Endothelial cell of umbilical vein (primary cell): ENCODE data around the gene COL18A1. TPM values are rescaled to one million over a fixed set of nuclear protein-coding genes. Genes with fewer than 3 reads are reported as not detected.

ENCODE experiments used
- BruUV-seq: library from RNA; stranded (reverse); fragments of 400-500 nt; replicated peaks from 2 replicates; lab custom pipeline; 2021; lab: Mats Ljungman, UMichigan
- CTCF ChIA-PET: fragments of 300-600, 350-600 bp; sonication (Branson Sonifier 250); formaldehyde crosslinking; loops from one replicate; lab custom pipeline; 2021; ENCODE audit warnings: antibody characterized with exemption, inconsistent platforms; lab: Charles Lee
- POLR2A ChIA-PET: fragments of 300-600, 350-600 bp; sonication (Branson Sonifier 250); formaldehyde crosslinking; loops from one replicate; lab custom pipeline; 2021; ENCODE audit warnings: antibody characterized with exemption, inconsistent platforms; lab: Charles Lee
- DNase-seq: peaks from one replicate; pipeline ENCODE4 v3.0.0-alpha.2; 2011; ENCODE audit warnings: low read depth, low spot score
- FAIRE-seq: peaks from 2 replicates; lab custom pipeline; 2011; peaks lifted over from hg19 to GRCh38; lab: Jason Lieb, UNC
- H2AFZ ChIP-seq: 2 replicates; pipeline ENCODE4 v1.6.0; 2012; ENCODE audit warnings: low read depth, low read length, control low read depth, inconsistent platforms
- H3K27ac ChIP-seq: 2 replicates; pipeline ENCODE4 v1.5.1; 2011; ENCODE audit warnings: low read depth, mild to moderate bottlenecking, control low read depth, low read length, moderate library complexity; ENCODE audit not compliant: insufficient read depth
- H3K27me3 ChIP-seq, 2 experiments: 2 replicates each; pipeline versions ENCODE4 v1.6.0 to v1.6.1; 2011; ENCODE audit warnings: low read length in 2 of 2, mixed read lengths in 1 of 2; ENCODE audit not compliant: control insufficient read depth in 2 of 2, insufficient read depth in 2 of 2
- H3K36me3 ChIP-seq, 2 experiments: 2 replicates in 1 of 2; 3 replicates in 1 of 2; pipeline ENCODE4 v1.5.1; 2011; ENCODE audit warnings: low read length in 2 of 2, mild to moderate bottlenecking in 1 of 2, moderate library complexity in 1 of 2; ENCODE audit not compliant: control insufficient read depth in 2 of 2, insufficient read depth in 2 of 2; ENCODE audit errors: extremely low read depth in 1 of 2
- H3K4me1 ChIP-seq: 3 replicates; pipeline ENCODE4 v1.5.1; 2011; ENCODE audit warnings: mild to moderate bottlenecking, low read length; ENCODE audit not compliant: control insufficient read depth, insufficient read depth; ENCODE audit errors: extremely low read depth
- H3K4me2 ChIP-seq: 2 replicates; pipeline ENCODE4 v1.6.1; 2011; ENCODE audit warnings: low read length, control low read depth, mixed read lengths; ENCODE audit not compliant: insufficient read depth
- H3K4me3 ChIP-seq, 3 experiments: fragments of 200-600 bp in 1 of 3; sonication (generic), shearing (Covaris generic) in 1 of 3; replicated peaks in 1 of 3; 2 replicates each; pipeline ENCODE4 v1.5.1; 2011 to 2016; ENCODE audit warnings: control low read depth in 3 of 3, low read length in 3 of 3, mild to moderate bottlenecking in 2 of 3, inconsistent platforms in 1 of 3, low read depth in 1 of 3, moderate library complexity in 1 of 3; ENCODE audit not compliant: insufficient read depth in 1 of 3
- H3K79me2 ChIP-seq: 2 replicates; pipeline ENCODE4 v1.6.0; 2012; ENCODE audit warnings: low read length, inconsistent platforms; ENCODE audit not compliant: control insufficient read depth, insufficient read depth
- H3K9ac ChIP-seq: replicated peaks from 2 replicates; pipeline ENCODE3; 2011; ENCODE audit warnings: low read length, control low read depth; ENCODE audit not compliant: insufficient read depth; ENCODE audit errors: extremely low read depth
- H3K9me1 ChIP-seq: replicated peaks from 3 replicates; pipeline ENCODE4 v1.6.0; 2011; ENCODE audit warnings: mild to moderate bottlenecking, low read length; ENCODE audit not compliant: control insufficient read depth, insufficient read depth; ENCODE audit errors: extremely low read depth
- H3K9me3 ChIP-seq: replicated peaks from 2 replicates; pipeline ENCODE4 v1.5.1; 2012; ENCODE audit warnings: low read length, inconsistent platforms; ENCODE audit not compliant: control insufficient read depth, insufficient read depth
- H4K20me1 ChIP-seq: replicated peaks from 2 replicates; pipeline ENCODE3; 2011; ENCODE audit warnings: mild to moderate bottlenecking, low read length; ENCODE audit not compliant: control insufficient read depth, insufficient read depth; ENCODE audit errors: extremely low read depth
- EZH2 ChIP-seq: IDR thresholded peaks from 2 replicates; pipeline ENCODE4 v1.6.1; 2012; ENCODE audit warnings: borderline replicate concordance, low read depth, mild to moderate bottlenecking, moderate library complexity, low read length, inconsistent platforms; ENCODE audit not compliant: severe bottlenecking
- FOS ChIP-seq: IDR thresholded peaks from 2 replicates; pipeline ENCODE4 v1.6.1; 2011; ENCODE audit warnings: mild to moderate bottlenecking, low read length, moderate library complexity, borderline replicate concordance; ENCODE audit not compliant: insufficient read depth
- GATA2 ChIP-seq: IDR thresholded peaks from 2 replicates; pipeline ENCODE4 v1.7.0; 2011; ENCODE audit warnings: low read depth, mild to moderate bottlenecking, moderate library complexity, mixed read lengths, low read length; ENCODE audit not compliant: insufficient read length, insufficient read depth
- JUN ChIP-seq: IDR thresholded peaks from 2 replicates; pipeline ENCODE4 v1.6.1; 2011; ENCODE audit warnings: borderline replicate concordance, low read depth; ENCODE audit not compliant: insufficient read length, insufficient read depth
- MYC ChIP-seq: IDR thresholded peaks from one replicate; pipeline ENCODE4 v1.6.1; 2011; ENCODE audit warnings: mild to moderate bottlenecking, low read depth, low read length
- POLR2A ChIP-seq: IDR thresholded peaks from 2 replicates; pipeline ENCODE4 v1.6.1; 2012; ENCODE audit warnings: low read depth, mild to moderate bottlenecking, control low read depth, low read length
- POLR2AphosphoS5 ChIP-seq: IDR thresholded peaks from 2 replicates; pipeline ENCODE4 v1.6.1; 2012; ENCODE audit warnings: low read depth, mild to moderate bottlenecking, control low read depth, low read length, moderate library complexity; ENCODE audit not compliant: insufficient read depth
- dilution Hi-C: fragments of 300-500 bp; cut with MboI; formaldehyde crosslinking; loops from one replicate; pipeline ENCODE4 v1.15.0; 2019; ENCODE audit warnings: low sequenced_read_pairs; ENCODE audit not compliant: extremely low pct_ligation_motif_present
- intact Hi-C: fragments of 100-400 bp; cut with micrococcal nuclease; formaldehyde crosslinking; loops from one replicate; pipeline ENCODE4 v1.10.0; 2022
- polyA plus RNA-seq, 4 experiments: library from polyadenylated mRNA; depleted of rRNA in 3 of 4; stranded (reverse) in 3 of 4; unstranded in 1 of 4; fragments of >200 nt; gene quantifications; 2 replicates each; pipeline versions ENCODE4 v1.2.1 to v1.2.3, GENCODE V29; 2011 to 2012; ENCODE audit warnings: missing spikeins in 1 of 4
- total RNA-seq: library from RNA; stranded (reverse); gene quantifications from 2 replicates; pipeline ENCODE4 v1.2.3, GENCODE V29; 2021
- TF ChIP-seq, protein P1 (sequence below), 2 donors: IDR thresholded peaks; 1 replicate in 1 of 2; 2 replicates in 1 of 2; pipeline ENCODE4 v1.5.1; 2011; ENCODE audit warnings: low read length in 2 of 2, mild to moderate bottlenecking in 2 of 2, moderate library complexity in 2 of 2, control low read depth in 1 of 2, inconsistent platforms in 1 of 2, low read depth in 1 of 2; ENCODE audit not compliant: insufficient read depth in 1 of 2; ENCODE audit errors: extremely low read depth in 1 of 2
- TF ChIP-seq, protein P2 (sequence below): IDR thresholded peaks from 2 replicates; pipeline ENCODE4 v1.6.1; 2011; ENCODE audit not compliant: insufficient read depth, insufficient read length

Gene COL18A1
- total and polyA plus RNA-seq, 2 donors (not counting 3 experiments of a cell fraction or from before 2014, with no cell fraction given): 198 to 252 TPM

DNA sequence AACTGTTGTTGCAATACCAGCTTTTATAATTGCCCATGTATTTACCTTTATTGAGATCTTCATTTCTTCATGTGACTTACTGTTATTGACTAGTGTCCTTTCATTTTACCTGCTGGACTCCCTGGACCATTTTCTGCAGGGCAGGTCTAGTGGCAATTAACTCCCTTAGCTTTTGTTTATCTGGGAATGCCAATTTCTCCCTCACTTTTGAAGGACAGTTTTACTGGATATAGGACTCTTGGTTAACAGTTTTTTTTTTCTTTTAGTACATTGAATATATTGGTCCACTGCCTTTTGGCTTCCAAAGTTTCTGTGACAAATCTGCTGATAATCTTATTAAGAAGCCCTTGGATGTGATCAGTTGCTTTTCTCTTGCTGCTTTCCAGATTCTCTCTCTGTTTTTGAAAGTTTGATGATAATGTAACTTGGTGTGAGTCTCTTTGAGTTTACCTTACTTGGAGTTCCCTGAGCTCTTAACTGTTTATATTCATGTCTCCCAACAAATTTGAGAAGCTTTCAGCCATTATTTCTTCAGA is 56.9 kb downstream of the COL18A1 start:
- peaks cover 40% of the 10 kb centered on the region for H3K79me2 ChIP-seq
- no peak overlapping the region for H3K4me3 ChIP-seq
- no peak for TF ChIP-seq POLR2AphosphoS5
- TF ChIP-seq, protein P1, sequence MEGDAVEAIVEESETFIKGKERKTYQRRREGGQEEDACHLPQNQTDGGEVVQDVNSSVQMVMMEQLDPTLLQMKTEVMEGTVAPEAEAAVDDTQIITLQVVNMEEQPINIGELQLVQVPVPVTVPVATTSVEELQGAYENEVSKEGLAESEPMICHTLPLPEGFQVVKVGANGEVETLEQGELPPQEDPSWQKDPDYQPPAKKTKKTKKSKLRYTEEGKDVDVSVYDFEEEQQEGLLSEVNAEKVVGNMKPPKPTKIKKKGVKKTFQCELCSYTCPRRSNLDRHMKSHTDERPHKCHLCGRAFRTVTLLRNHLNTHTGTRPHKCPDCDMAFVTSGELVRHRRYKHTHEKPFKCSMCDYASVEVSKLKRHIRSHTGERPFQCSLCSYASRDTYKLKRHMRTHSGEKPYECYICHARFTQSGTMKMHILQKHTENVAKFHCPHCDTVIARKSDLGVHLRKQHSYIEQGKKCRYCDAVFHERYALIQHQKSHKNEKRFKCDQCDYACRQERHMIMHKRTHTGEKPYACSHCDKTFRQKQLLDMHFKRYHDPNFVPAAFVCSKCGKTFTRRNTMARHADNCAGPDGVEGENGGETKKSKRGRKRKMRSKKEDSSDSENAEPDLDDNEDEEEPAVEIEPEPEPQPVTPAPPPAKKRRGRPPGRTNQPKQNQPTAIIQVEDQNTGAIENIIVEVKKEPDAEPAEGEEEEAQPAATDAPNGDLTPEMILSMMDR (IDR thresholded peaks at IDR 0.05; ENCODE audit: extremely low read depth in 1 of 2, insufficient read depth in 1 of 2, low read depth in 1 of 2, low read length in 2 of 2): no peak
- H3K9me3 ChIP-seq: no peaks in the 10 kb centered on the region
- H4K20me1 ChIP-seq: no peaks in the 10 kb centered on the region
- H2AFZ ChIP-seq: no peak overlapping the region
- no peaks in the 10 kb centered on the region for H3K27me3 ChIP-seq
- no peak for DNase-seq
- FAIRE-seq: no peak
- dilution Hi-C loops: no loop called here
- intact Hi-C loops: no loop called here
- no peak overlapping the region for H3K4me2 ChIP-seq
- no peaks in the 10 kb centered on the region for H3K9me1 ChIP-seq
- POLR2A ChIA-PET: interaction anchor here (0.5 kb wide), 1 partner anchor 174 kb away, joined by 3 read pairs; the partner anchor contains the start of gene POFUT2
- no peak overlapping the region for H3K27ac ChIP-seq
- peaks cover 11% of the 10 kb centered on the region for H3K4me1 ChIP-seq
- CTCF ChIA-PET: interaction anchor here (1.1 to 1.8 kb wide), 4 partner anchors 9 to 174 kb away, joined by 3 to 5 read pairs (median 3); partner anchors contain the start of gene POFUT2
- peaks cover 0 to 3% of the 10 kb centered on the region in 2 experiments for H3K36me3 ChIP-seq
- H3K9ac ChIP-seq: no peak overlapping the region
- no TSS peak for BruUV-seq

DNA sequence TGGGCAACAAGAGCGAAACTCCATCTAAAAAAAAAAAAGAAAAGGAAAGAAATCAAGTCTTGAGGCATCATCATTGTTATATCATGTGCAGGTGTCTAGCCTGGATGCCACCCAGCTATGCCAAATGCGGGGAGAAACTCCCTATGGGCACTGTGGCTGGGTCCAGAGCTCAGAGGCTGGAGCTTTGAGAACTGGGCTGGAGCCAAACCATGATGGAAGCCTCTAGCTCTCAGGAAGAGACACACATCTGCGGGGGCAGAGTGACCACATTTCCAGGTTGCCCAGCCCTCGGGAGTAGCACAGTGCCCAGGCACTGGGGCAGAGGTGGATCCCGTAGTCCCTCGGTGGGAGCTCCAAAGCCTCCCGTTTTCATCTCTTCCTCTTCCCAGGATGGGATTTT is 58.9 kb downstream of the COL18A1 start:
- dilution Hi-C loops (no loop called here), intact Hi-C loops (no loop called here)
- Histone ChIP-seq H3K4me1 (peaks cover 11% of the 10 kb centered on the region), H3K4me3 (no peak overlapping the region), H4K20me1 (no peaks in the 10 kb centered on the region), H3K27ac (no peak overlapping the region), H2AFZ (no peak overlapping the region), H3K9ac (no peak overlapping the region), H3K36me3 (peaks cover 0 to 9% of the 10 kb centered on the region in 2 experiments), H3K9me3 (no peaks in the 10 kb centered on the region), H3K4me2 (no peak overlapping the region), H3K9me1 (no peaks in the 10 kb centered on the region), H3K27me3 (no peaks in the 10 kb centered on the region), H3K79me2 (peaks cover 34% of the 10 kb centered on the region)
- CTCF ChIA-PET: no interaction called here
- BruUV-seq: no TSS peak
- TF ChIP-seq POLR2A (no peak), EZH2 (no peak), MYC (no peak), JUN (no peak), FOS (no peak), GATA2 (no peak), POLR2AphosphoS5 (no peak)
- TF ChIP-seq, protein P1 (IDR thresholded peaks at IDR 0.05; ENCODE audit: extremely low read depth in 1 of 2, insufficient read depth in 1 of 2, low read depth in 1 of 2, low read length in 2 of 2): no peak
- TF ChIP-seq, protein P2, sequence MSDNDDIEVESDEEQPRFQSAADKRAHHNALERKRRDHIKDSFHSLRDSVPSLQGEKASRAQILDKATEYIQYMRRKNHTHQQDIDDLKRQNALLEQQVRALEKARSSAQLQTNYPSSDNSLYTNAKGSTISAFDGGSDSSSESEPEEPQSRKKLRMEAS: no peak
- FAIRE-seq (no peak), DNase-seq (no peak)
- POLR2A ChIA-PET: no interaction called here
